ENCODE data around the gene CCDC74A.
"Not testable (repeated sequence)": the region's sequence is repeated elsewhere in the genome, so short reads cannot be mapped to it uniquely, and the experiment has no call there.

CCDC74A gene

GRCh38 chr2:131521961-131522781, 5.5 kb upstream of the CCDC74A start:
- TF ChIP-seq CTCF (IDR thresholded peaks at IDR 0.05; ENCODE audit: low read depth, low read length), result no peak
- DNase-seq (ENCODE audit: low read depth in 2 of 2), result no peak
- H3K4me3 ChIP-seq (replicated peaks in 1 of 2; ENCODE audit: low read depth in 2 of 2, low read length in 2 of 2), result no peak overlapping the region

- not testable (repeated sequence) for DNase-seq (ENCODE audit: low read depth in 2 of 2); H3K4me3 ChIP-seq (replicated peaks in 1 of 2; ENCODE audit: low read depth in 2 of 2, low read length in 2 of 2)
Measured at GRCh38 chr2:131525256-131525655, 2.4 kb upstream of the CCDC74A start.

DNA sequence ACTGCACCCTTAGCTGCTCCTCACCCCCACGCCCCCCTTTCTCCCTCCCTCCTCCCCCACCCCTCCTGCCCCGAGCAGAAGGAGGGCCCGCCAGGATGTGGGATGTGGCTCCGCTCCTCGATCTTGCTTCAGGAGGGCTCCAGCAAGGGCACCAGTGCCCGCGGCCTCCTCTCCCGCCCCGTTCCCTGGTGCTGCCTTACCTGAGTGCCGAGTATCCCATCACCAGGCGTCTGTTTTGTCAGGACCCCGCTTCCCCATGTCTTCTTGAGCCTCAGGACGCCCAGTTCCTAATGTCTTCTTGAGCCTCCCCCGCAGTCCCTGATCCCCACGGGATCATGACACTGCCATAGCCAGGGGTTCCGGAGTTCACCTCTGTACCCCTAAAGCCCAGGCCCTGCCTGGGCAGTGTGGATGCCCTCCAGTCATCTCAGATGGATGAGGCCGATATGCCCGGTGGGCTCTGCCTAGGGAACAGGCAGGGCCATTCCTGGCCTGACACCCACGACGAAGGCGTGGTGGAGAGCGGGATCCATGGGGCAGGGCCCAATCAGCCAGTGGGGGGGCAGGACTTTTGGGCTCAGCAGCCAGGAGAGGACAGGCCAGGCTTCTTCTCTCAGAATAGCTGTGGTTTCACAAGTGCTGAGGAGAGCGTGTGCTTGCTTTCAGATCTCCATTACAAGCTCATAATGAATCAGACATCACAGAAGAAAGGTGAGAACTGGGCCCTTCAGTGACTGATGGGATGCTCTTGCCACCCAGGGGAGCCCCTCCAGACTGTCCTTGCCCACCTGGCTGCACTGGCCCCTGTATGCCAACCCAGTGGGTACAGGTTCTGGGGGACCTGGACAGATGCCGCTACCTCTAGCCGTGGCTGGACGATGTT, 1.5 kb downstream of the CCDC74A start:
- H3K4me3 ChIP-seq (replicated peaks in 1 of 2; ENCODE audit: low read depth in 2 of 2, low read length in 2 of 2), result not testable (repeated sequence)

DNA sequence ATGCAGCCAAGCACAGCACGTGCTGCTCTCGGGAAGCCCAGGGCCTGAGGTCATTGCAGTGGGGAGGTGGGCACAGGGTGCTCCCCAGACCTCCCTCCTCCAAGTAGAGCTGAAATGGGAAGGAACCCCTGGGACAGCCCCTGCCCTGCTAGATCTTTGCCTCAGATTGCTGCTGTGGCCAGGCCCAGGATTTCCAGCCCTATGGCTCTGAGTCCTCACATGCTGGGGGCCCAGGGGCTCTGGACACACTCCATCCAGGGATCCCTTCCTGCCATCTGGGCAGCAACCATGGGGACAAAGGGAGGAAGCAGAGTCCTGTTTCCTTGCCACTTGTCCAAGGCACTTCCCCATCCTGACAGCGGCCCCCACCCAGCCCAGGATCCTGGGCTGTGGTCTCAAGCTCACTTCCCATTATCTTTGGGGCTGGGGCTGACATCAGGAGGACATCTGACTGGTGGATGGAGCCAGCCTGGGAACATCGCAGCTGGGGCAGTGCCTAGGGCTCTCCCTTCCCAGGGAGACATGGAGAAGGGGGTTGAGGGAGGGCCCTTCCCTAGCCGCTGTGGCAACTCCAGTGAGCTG, 2.3 kb downstream of the CCDC74A start:
- not testable (repeated sequence) for H3K4me3 ChIP-seq (replicated peaks in 1 of 2; ENCODE audit: low read depth in 2 of 2, low read length in 2 of 2); DNase-seq (ENCODE audit: low read depth in 2 of 2)

More for the DNA sequence above, 1.5 kb downstream of the CCDC74A start:
- DNase-seq (ENCODE audit: low read depth in 2 of 2), result not testable (repeated sequence)

- DNase-seq (ENCODE audit: low read depth in 2 of 2); H3K4me3 ChIP-seq (replicated peaks in 1 of 2; ENCODE audit: low read depth in 2 of 2, low read length in 2 of 2): not testable (repeated sequence)
Measured at GRCh38 chr2:131530626-131531344, 3.1 kb downstream of the CCDC74A start.

- DNase-seq (ENCODE audit: low read depth in 2 of 2); H3K4me3 ChIP-seq (replicated peaks in 1 of 2; ENCODE audit: low read depth in 2 of 2, low read length in 2 of 2): not testable (repeated sequence)
Measured at GRCh38 chr2:131531547-131532185, 4.0 kb downstream of the CCDC74A start.

DNA sequence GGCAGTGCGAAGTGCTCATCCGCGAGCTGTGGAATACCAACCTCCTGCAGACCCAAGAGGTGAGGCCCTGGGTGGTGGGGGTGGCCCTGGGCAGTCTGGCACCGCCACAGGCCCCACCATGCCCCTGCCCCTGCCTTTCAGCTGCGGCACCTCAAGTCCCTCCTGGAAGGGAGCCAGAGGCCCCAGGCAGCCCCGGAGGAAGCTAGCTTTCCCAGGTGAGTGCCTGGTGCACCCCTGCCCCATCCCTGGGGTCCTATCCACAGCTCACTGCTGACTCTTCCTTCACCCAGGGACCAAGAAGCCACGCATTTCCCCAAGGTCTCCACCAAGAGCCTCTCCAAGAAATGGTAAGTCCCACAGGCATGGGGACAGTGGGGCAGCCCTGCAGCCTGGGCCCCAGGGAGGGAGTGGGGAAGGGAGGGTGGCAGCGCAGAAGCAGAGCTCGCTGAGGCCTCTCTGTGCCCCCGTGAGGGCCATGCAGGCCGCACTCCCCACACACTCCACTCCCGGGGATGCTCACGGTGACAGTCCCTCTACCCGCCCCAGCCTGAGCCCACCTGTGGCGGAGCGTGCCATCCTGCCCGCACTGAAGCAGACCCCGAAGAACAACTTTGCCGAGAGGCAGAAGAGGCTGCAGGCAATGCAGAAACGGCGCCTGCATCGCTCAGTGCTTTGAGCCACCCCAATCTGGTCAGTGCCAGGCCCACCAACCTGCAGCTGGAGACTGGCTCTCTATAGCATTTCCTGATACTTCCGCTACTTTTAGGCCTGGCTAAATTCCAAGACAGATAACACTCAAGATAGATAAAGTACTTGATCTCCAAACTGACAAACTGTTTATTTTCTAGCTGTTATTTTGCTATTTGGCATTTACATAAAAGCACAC, 5.3 kb downstream of the CCDC74A start:
- DNase-seq (ENCODE audit: low read depth in 2 of 2); H3K4me3 ChIP-seq (replicated peaks in 1 of 2; ENCODE audit: low read depth in 2 of 2, low read length in 2 of 2): not testable (repeated sequence)

DNA sequence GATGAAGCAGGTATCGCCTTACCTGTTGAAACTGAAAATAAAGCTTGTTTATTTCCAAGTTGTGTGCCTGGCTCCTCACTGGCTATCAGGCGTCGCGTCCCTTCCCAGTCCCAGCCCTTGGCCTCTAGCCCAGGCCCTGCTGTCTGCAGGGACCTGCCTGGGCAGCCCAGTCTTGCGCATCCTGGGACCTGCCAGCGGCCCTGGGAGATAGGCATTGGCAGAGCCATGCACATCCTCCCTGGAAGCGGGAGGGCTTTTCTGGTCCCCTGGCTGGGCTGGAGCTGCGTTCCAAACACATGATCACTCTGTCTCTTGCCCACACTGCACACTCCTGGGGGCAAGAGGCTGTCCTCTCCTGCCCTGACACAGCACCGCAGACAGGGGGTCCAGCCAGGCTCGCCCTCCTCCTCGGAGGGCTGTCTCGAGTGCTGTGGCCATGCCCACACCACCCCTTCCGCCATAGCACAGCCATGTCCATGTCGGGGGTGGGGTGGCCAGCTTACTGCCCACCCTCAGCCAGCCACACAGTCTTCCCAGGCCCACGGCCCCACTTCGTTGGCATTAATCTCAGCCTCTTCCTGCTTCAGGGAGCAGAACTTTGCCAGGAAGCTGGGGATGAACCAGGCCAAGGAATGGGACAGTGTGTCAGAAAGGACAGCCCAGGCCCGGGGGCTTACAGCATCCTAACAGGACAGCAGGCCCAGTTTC, 6.1 kb downstream of the CCDC74A start:
- DNase-seq (ENCODE audit: low read depth in 2 of 2); H3K4me3 ChIP-seq (replicated peaks in 1 of 2; ENCODE audit: low read depth in 2 of 2, low read length in 2 of 2): not testable (repeated sequence)

GRCh38 chr2:131534317-131534672, 6.6 kb downstream of the CCDC74A start:
- DNase-seq (ENCODE audit: low read depth in 2 of 2), result not testable (repeated sequence)

DNA sequence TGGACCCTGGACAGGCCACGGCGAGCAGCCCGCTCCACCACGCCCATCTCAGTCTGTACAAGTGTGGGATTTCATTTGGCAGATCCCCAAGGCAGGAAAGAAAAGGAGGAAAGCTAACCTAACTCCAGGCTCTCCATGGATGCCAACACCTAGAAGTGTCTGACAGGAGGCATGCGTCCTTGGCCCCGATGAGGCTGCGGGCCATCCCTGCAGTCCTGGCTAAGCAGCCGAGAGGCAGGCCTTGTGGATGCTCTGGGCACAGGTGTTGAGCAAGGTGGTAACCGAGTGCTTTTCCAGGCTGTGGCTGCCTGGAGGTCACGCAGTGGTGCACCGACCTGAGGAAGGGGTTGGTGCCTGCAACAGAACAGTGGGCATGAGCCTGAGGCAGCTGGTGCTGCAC, 7.3 kb downstream of the CCDC74A start:
- DNase-seq (ENCODE audit: low read depth in 2 of 2); H3K4me3 ChIP-seq (replicated peaks in 1 of 2; ENCODE audit: low read depth in 2 of 2, low read length in 2 of 2): not testable (repeated sequence)

More at GRCh38 chr2:131534317-131534672, 6.6 kb downstream of the CCDC74A start:
- not testable (repeated sequence) for H3K4me3 ChIP-seq (replicated peaks in 1 of 2; ENCODE audit: low read depth in 2 of 2, low read length in 2 of 2)

Data from cardiac fibroblast (primary cell).